ENCODE data around the gene FER.

GRCh38 chr5:108711898-108712297, 35.8 kb upstream of the FER start:
- TF ChIP-seq CTCF (conservative IDR thresholded peaks at IDR 0.05; ENCODE audit: low read length) (no peak), EZH2phosphoT487 (IDR thresholded peaks at IDR 0.05; ENCODE audit: borderline replicate concordance, low read depth, low read length) (no peak)

All from OCI-LY7 (cell line).